Astrocyte (in vitro differentiated cells and primary cell): Measurements from ENCODE around the gene TNIK. TPM values are rescaled to one million over a fixed set of nuclear protein-coding genes. Genes with fewer than 3 reads are reported as not detected.

Experiments
- DNase-seq: peaks from one replicate; pipeline ENCODE4 v3.0.0-alpha.2; 2010; ENCODE audit warnings: low read depth
- FAIRE-seq: peaks from 2 replicates; lab custom pipeline; 2011; peaks lifted over from hg19 to GRCh38; lab: Jason Lieb, UNC
- H2AFZ ChIP-seq: 2 replicates; pipeline ENCODE4 v1.6.0; 2012; ENCODE audit warnings: low read depth, low read length, inconsistent platforms
- H3K27ac ChIP-seq: 2 replicates; pipeline ENCODE4 v1.5.1; 2011; ENCODE audit warnings: low read depth, low read length, inconsistent platforms
- H3K27me3 ChIP-seq: 2 replicates; pipeline ENCODE4 v1.6.0; 2011; ENCODE audit warnings: low read length, inconsistent platforms; ENCODE audit not compliant: insufficient read depth
- H3K36me3 ChIP-seq: 2 replicates; pipeline ENCODE4 v1.5.1; 2011; ENCODE audit warnings: low read length, inconsistent platforms; ENCODE audit not compliant: insufficient read depth
- H3K4me1 ChIP-seq: 2 replicates; pipeline ENCODE4 v1.5.1; 2011; ENCODE audit warnings: low read length, inconsistent platforms; ENCODE audit not compliant: insufficient read depth
- H3K4me2 ChIP-seq: 2 replicates; pipeline ENCODE4 v1.6.0; 2012; ENCODE audit warnings: low read length, inconsistent platforms
- H3K4me3 ChIP-seq: 2 replicates; pipeline ENCODE4 v1.5.1; 2011; ENCODE audit warnings: low read depth, mild to moderate bottlenecking, low read length, inconsistent platforms; ENCODE audit not compliant: insufficient read depth
- H3K79me2 ChIP-seq: 2 replicates; pipeline ENCODE4 v1.6.0; 2012; ENCODE audit warnings: mild to moderate bottlenecking, low read length, inconsistent platforms; ENCODE audit not compliant: insufficient read depth
- H3K9ac ChIP-seq: 2 replicates; pipeline ENCODE4 v1.6.0; 2012; ENCODE audit warnings: mild to moderate bottlenecking, low read length, inconsistent platforms
- H3K9me3 ChIP-seq: 2 replicates; pipeline ENCODE4 v1.5.1; 2012; ENCODE audit warnings: low read depth, mild to moderate bottlenecking, low read length, inconsistent platforms; ENCODE audit not compliant: insufficient read depth
- H4K20me1 ChIP-seq: 2 replicates; pipeline ENCODE4 v1.6.0; 2012; ENCODE audit warnings: low read length, inconsistent platforms; ENCODE audit not compliant: insufficient read depth
- H3K27ac Mint-ChIP-seq: one replicate; pipeline ENCODE4 v1.8.0; 2021; ENCODE audit warnings: mild to moderate bottlenecking, mixed read lengths; ENCODE audit not compliant: unreplicated experiment
- H3K27me3 Mint-ChIP-seq: one replicate; pipeline ENCODE4 v1.8.0; 2021; ENCODE audit warnings: low read depth, mixed read lengths; ENCODE audit not compliant: unreplicated experiment
- H3K36me3 Mint-ChIP-seq: one replicate; pipeline ENCODE4 v1.8.0; 2021; ENCODE audit warnings: low read depth, mixed read lengths; ENCODE audit not compliant: unreplicated experiment
- H3K4me1 Mint-ChIP-seq: one replicate; pipeline ENCODE4 v1.8.0; 2021; ENCODE audit warnings: low read depth, mixed read lengths; ENCODE audit not compliant: unreplicated experiment
- H3K4me3 Mint-ChIP-seq: one replicate; pipeline ENCODE4 v1.8.0; 2021; ENCODE audit warnings: mild to moderate bottlenecking, moderate library complexity, mixed read lengths; ENCODE audit not compliant: unreplicated experiment
- H3K9me3 Mint-ChIP-seq: one replicate; pipeline ENCODE4 v1.8.0; 2021; ENCODE audit warnings: mild to moderate bottlenecking, mixed read lengths; ENCODE audit not compliant: unreplicated experiment
- CTCF ChIP-seq: IDR thresholded peaks from 2 replicates; pipeline ENCODE4 v1.5.1; 2011; ENCODE audit warnings: low read depth, mild to moderate bottlenecking, inconsistent platforms, low read length, moderate library complexity; ENCODE audit not compliant: insufficient read depth
- EZH2 ChIP-seq: IDR thresholded peaks from 2 replicates; pipeline ENCODE4 v1.6.1; 2012; ENCODE audit warnings: mild to moderate bottlenecking, low read length, inconsistent platforms; ENCODE audit not compliant: insufficient read depth
- total RNA-seq: library from RNA; stranded (reverse); gene quantifications from 2 replicates; pipeline ENCODE4 v1.2.1, GENCODE V29; 2021

The TNIK gene
- total RNA-seq, 1 donor from 2014 or later: 70.0 TPM

- no peak overlapping the region for H3K27ac ChIP-seq
- H3K79me2 ChIP-seq: no peaks in the 10 kb centered on the region
- no peak overlapping the region for H3K4me2 ChIP-seq
- no peaks in the 10 kb centered on the region for H3K27me3 Mint-ChIP-seq
- H2AFZ ChIP-seq: no peak overlapping the region
- no peaks in the 10 kb centered on the region for H3K9me3 ChIP-seq
- H3K36me3 ChIP-seq: no peaks in the 10 kb centered on the region
- H3K9ac ChIP-seq: no peak overlapping the region
- no peaks in the 10 kb centered on the region for H3K9me3 Mint-ChIP-seq
- H3K27ac Mint-ChIP-seq: peak overlapping the region; percentile 84
- H3K4me3 Mint-ChIP-seq: no peak overlapping the region
- peak; percentile 31 for DNase-seq
- no peaks in the 10 kb centered on the region for H3K4me1 ChIP-seq
- H4K20me1 ChIP-seq: no peaks in the 10 kb centered on the region
- TF ChIP-seq CTCF: no peak
- TF ChIP-seq EZH2: no peak
- H3K4me1 Mint-ChIP-seq: peaks cover 59% of the 10 kb centered on the region
- H3K36me3 Mint-ChIP-seq: peaks cover 7% of the 10 kb centered on the region
- no peak overlapping the region for H3K4me3 ChIP-seq
- H3K27me3 ChIP-seq: no peaks in the 10 kb centered on the region
- FAIRE-seq: no peak
These were observed 194.0 kb downstream of the TNIK start for GRCh38 chr3:171266034-171266739.

GRCh38 chr3:171264758-171265157 is 195.4 kb downstream of the TNIK start:
- Histone ChIP-seq H3K27ac (no peak overlapping the region), H3K79me2 (no peaks in the 10 kb centered on the region), H3K4me3 (no peak overlapping the region), H4K20me1 (no peaks in the 10 kb centered on the region), H3K9ac (no peak overlapping the region), H3K4me1 (no peaks in the 10 kb centered on the region), H3K4me2 (no peak overlapping the region), H3K27me3 (no peaks in the 10 kb centered on the region), H3K36me3 (no peaks in the 10 kb centered on the region), H2AFZ (no peak overlapping the region), H3K9me3 (no peaks in the 10 kb centered on the region)
- peaks cover 2% of the 10 kb centered on the region for H3K36me3 Mint-ChIP-seq
- FAIRE-seq: no peak
- H3K27ac Mint-ChIP-seq: no peak overlapping the region
- no peak overlapping the region for H3K4me3 Mint-ChIP-seq
- no peaks in the 10 kb centered on the region for H3K27me3 Mint-ChIP-seq
- no peaks in the 10 kb centered on the region for H3K9me3 Mint-ChIP-seq
- TF ChIP-seq EZH2 (no peak), CTCF (no peak)
- peaks cover 61% of the 10 kb centered on the region for H3K4me1 Mint-ChIP-seq
- no peak for DNase-seq

DNA sequence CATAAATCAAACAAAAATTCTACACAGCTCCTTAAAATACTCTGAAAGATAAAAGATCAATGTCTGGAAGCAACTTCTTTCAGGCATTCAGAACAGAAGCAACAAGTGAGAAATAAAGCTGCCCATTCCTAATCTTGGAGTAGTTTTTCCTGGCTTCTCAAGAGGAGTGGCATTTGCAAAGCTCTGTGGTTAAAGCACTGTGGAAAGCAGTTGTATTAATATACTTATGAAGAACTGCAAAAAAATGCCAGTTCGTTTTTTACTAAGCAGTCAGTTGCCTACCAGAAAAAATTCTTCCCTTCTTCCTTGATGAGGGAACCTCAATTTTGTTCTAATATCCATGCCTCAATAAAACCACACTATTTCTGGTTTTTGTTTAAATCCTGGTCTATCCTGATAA is 197.8 kb downstream of the TNIK start:
- peaks cover 70% of the 10 kb centered on the region for H3K4me1 Mint-ChIP-seq
- peak overlapping the region; percentile 77 for H3K27ac Mint-ChIP-seq

More for the DNA sequence above, 197.8 kb downstream of the TNIK start:
- Histone ChIP-seq H3K4me1 (peaks cover 10% of the 10 kb centered on the region), H3K4me2 (no peak overlapping the region), H2AFZ (no peak overlapping the region), H3K79me2 (no peaks in the 10 kb centered on the region), H3K27ac (no peak overlapping the region), H4K20me1 (no peaks in the 10 kb centered on the region), H3K36me3 (no peaks in the 10 kb centered on the region), H3K27me3 (no peaks in the 10 kb centered on the region), H3K4me3 (no peak overlapping the region), H3K9ac (no peak overlapping the region), H3K9me3 (no peaks in the 10 kb centered on the region)
- Mint-ChIP-seq H3K36me3 (peaks cover 2% of the 10 kb centered on the region), H3K4me3 (peak overlapping the region; percentile 0), H3K27me3 (no peaks in the 10 kb centered on the region), H3K9me3 (no peaks in the 10 kb centered on the region)
- TF ChIP-seq EZH2: no peak
- TF ChIP-seq CTCF: no peak
- peak; percentile 75 for DNase-seq
- FAIRE-seq: peak; percentile 13
